GM18520 (cell line): Measurements from ENCODE around the gene VSIG10.
"Not testable (repeated sequence)": the region's sequence is repeated elsewhere in the genome, so short reads cannot be mapped to it uniquely, and the experiment has no call there.

Experiments used
- ATAC-seq: cut with Tn5 transposase; IDR thresholded peaks from one replicate; pipeline ENCODE4 v1.9.1; 2021; ENCODE audit not compliant: unreplicated experiment

Gene VSIG10, protein sequence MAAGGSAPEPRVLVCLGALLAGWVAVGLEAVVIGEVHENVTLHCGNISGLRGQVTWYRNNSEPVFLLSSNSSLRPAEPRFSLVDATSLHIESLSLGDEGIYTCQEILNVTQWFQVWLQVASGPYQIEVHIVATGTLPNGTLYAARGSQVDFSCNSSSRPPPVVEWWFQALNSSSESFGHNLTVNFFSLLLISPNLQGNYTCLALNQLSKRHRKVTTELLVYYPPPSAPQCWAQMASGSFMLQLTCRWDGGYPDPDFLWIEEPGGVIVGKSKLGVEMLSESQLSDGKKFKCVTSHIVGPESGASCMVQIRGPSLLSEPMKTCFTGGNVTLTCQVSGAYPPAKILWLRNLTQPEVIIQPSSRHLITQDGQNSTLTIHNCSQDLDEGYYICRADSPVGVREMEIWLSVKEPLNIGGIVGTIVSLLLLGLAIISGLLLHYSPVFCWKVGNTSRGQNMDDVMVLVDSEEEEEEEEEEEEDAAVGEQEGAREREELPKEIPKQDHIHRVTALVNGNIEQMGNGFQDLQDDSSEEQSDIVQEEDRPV

GRCh38 chr12:118103601-118104382, at the start of gene VSIG10:
Gene VSIG10 (minus strand): TSS chr12:118104011. CDS start chr12:118103671, 340 bp downstream.
- ATAC-seq = no peak

DNA sequence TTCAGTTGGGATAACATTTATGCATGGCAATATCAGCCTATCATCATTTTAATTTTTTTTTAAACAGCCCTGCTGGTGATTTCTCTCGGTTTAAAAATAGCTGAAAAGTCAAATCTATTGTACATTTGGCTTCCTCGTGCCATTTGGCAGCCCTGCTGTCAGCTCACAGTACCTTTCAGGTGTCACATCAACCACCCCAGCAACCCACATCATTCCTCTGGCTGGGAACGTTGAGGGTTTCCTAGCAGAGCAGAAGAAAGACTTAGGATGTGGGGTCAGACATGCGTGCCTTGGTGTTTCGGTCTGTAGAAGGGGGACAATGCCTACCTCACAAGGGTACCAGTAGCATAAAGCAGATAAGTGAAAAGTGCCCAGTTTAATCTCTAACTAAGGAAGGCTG, 47.9 kb upstream of the VSIG10 start:
- no peak for ATAC-seq

GRCh38 chr12:118150625-118151024, 46.8 kb upstream of the VSIG10 start:
- ATAC-seq = no peak

- no peak for ATAC-seq
These were observed 44.5 kb upstream of the VSIG10 start for GRCh38 chr12:118148287-118148686.

- ATAC-seq = no peak
These were observed 42.0 kb upstream of the VSIG10 start for GRCh38 chr12:118145798-118146156.

GRCh38 chr12:118145113-118145797, 41.4 kb upstream of the VSIG10 start:
- no peak for ATAC-seq

GRCh38 chr12:118144499-118144898, 40.7 kb upstream of the VSIG10 start:
- no peak for ATAC-seq

- no peak for ATAC-seq
These were observed 37.0 kb upstream of the VSIG10 start for GRCh38 chr12:118140825-118141224.

- ATAC-seq = no peak
These were observed 33.4 kb upstream of the VSIG10 start for GRCh38 chr12:118137148-118137678.

DNA sequence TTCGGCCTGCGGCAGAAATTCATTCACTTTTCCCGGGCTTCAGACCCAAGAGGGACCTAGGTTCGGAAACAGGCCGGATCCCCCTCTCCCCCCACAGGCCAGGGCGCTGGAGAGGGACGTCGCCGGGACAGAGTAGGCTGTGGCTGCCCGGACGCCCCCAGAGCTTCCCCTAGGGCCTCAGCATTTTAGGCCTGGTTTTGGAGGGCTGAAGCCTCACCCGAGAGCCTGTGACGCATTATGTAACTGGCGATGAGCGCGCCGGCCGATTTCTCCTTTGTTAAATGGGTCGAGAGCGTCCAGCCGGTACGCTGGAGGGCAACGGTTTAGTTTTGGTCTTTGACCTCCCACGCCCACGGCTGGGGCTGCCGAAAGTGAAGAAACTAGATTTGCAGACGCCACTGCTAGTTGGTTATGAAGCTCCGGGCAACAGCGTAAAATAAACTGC, 32.8 kb upstream of the VSIG10 start:
- no peak for ATAC-seq

- peak; percentile 91 for ATAC-seq
These were observed 32.2 kb upstream of the VSIG10 start, which contains the start of gene PEBP1 for GRCh38 chr12:118135788-118136558. Gene PEBP1 (plus strand): TSS chr12:118136124. CDS start chr12:118136210, 86 bp downstream.

DNA sequence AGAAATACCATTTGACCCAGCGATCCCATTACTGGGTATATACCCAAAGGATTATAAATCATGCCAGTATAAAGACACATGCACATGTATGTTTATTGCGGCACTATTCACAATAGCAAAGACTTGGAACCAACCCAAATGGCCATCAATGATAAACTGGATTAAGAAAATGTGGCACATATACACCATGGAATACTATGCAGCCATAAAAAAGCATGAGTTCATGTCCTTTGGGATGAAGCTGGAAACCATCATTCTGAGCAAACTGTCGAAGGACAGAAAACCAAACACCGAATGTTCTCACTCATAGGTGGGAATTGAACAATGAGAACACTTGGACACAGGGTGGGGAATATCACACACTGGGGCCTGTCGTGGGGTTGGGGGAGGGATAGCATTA, 25.6 kb upstream of the VSIG10 start:
- not testable (repeated sequence) for ATAC-seq

- ATAC-seq = no peak
These were observed 24.1 kb upstream of the VSIG10 start for GRCh38 chr12:118127867-118128266.

DNA sequence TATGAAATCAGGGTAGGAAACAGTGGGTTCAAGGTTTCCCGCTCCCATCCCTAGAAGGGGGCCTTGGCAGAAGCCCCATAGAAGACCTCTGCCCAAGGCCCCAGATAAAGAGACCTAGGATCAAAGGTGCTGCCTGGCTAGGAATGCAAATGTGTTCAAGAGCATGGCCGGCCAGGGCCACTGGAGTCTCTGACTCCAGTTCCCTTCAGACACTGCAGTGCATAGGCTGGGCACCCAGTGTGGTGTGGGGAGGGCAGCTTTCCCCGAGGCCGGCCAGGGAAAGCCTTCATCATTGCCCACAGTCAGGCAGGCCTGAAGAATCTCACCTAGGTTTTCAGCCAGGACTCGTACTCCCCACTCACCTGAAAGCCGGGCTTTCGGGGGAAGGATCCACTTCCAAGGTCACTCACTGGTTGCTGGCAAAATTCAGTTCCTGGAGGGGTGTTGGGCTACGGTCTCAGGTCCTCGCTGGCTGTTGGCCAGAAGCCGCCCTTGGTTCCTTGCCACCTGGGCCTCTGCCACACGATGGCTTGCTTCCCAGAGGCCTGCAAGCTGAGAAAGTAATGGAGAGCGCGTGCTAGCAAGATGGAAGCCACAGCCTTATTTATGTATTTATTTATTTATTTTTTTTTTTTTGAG, 22.4 kb upstream of the VSIG10 start:
- ATAC-seq = no peak

DNA sequence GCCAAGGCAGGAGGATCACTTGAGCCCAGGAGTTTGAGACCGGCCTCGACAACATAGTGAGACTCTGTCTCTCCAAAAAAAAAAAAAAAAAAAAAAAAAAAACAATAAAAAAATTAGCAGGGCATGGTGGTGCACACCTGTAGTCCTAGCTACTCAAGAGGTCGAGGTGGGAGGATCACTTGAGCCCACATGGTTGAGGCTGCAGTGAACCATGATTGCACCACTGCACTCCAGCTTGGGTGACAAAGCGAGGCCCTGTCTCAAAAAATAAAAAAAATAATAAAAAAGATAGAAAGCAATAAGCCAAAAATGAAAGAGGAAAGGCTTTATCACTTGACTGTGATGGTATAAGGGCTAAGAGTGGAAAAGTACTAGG, 21.9 kb upstream of the VSIG10 start:
- ATAC-seq = no peak

GRCh38 chr12:118124333-118124874, 20.6 kb upstream of the VSIG10 start:
- no peak for ATAC-seq

- no peak for ATAC-seq
These were observed 18.5 kb upstream of the VSIG10 start for GRCh38 chr12:118122264-118122663.

DNA sequence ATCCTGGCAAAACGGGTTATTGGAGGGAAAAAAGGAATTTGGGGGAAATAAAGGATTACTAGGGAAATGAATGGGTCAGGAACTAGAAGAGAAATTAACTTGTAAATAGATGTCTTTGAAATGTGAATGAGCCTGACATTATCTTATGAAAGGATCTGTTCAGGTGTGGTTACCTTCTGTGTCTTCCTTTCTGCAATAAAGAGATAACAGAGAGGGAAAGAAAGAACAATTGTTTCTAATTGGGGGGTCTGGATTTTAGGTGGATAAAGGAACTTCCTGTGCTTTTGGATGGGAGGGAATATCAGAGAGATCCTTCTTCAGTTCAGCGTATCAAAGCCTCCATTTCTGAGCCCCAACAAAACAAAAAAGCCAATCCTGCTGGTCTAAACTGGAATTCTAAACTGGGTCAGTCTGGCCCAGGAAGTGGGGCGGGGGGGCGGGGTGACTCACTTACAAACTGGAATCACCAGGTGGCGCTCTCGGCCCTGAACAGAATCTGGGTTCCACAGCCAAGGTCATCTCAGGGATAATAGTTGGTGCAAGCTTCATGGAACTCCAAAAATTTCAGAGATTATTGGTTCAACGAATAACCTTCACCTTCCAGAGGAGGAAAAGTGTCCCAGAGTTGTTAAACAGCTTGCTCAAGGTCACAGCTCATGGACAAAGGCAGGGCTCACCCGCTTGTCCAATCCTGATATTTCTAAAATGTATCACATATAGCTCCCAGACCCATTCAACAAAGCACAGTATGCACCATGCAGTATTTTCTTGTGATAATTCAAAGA, 17.0 kb upstream of the VSIG10 start:
- ATAC-seq = no peak

DNA sequence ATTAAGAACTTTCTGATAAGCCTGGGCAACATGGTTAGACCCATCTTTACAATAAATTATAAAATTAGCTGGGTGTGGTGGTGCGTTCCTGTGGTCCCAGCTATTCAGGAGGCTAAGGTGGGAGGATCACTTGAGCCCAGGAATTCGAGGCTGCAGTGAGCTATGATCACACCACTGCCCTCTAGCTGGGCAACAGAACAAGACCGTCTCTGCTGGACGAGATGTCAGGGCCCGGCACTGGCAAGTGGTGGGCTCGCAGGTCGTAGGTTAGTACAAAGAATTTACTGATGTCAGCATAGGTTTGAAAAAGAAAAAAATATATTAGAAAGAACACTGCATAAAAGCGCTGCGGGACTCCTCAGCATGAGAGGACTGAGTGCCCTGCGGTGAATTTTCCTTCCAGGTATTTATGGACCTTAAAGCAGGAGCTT, 15.7 kb upstream of the VSIG10 start:
- no peak for ATAC-seq
